GM18873 (cell line): Measurements from ENCODE around the gene MST1.

Source experiments
- ATAC-seq: cut with Tn5 transposase; IDR thresholded peaks from one replicate; pipeline ENCODE4 v1.9.1; 2021; ENCODE audit warnings: mild to moderate bottlenecking, moderate library complexity, moderate number of reproducible peaks; ENCODE audit not compliant: unreplicated experiment, low FRiP score

MST1 gene

GRCh38 chr3:49659756-49660155 is 29.5 kb downstream of the MST1 start:
- ATAC-seq = no peak

- ATAC-seq = no peak
Measured at GRCh38 chr3:49658711-49659110, 30.6 kb downstream of the MST1 start.

- ATAC-seq = no peak
Measured at GRCh38 chr3:49657208-49657915, 31.9 kb downstream of the MST1 start.

- no peak for ATAC-seq
Measured at GRCh38 chr3:49656541-49657112, 32.6 kb downstream of the MST1 start.

- no peak for ATAC-seq
Measured at GRCh38 chr3:49655731-49656285, 33.5 kb downstream of the MST1 start.

- no peak for ATAC-seq
Measured at GRCh38 chr3:49654955-49655556, 34.2 kb downstream of the MST1 start.

- ATAC-seq = no peak
Measured at GRCh38 chr3:49654176-49654825, 35.0 kb downstream of the MST1 start.

GRCh38 chr3:49653621-49654020 is 35.7 kb downstream of the MST1 start:
- ATAC-seq = no peak

GRCh38 chr3:49652903-49653415 is 36.3 kb downstream of the MST1 start:
- no peak for ATAC-seq

- ATAC-seq = no peak
Measured at GRCh38 chr3:49652218-49652902, 36.9 kb downstream of the MST1 start.

GRCh38 chr3:49650637-49651036 is 38.6 kb downstream of the MST1 start:
- no peak for ATAC-seq

- ATAC-seq = no peak
Measured at GRCh38 chr3:49650177-49650576, 39.1 kb downstream of the MST1 start.

GRCh38 chr3:49649576-49649975 is 39.7 kb downstream of the MST1 start:
- no peak for ATAC-seq

- ATAC-seq = no peak
Measured at GRCh38 chr3:49648354-49649019, 40.8 kb downstream of the MST1 start.

GRCh38 chr3:49647741-49648140 is 41.5 kb downstream of the MST1 start:
- ATAC-seq = no peak

GRCh38 chr3:49646236-49646635 is 43.0 kb downstream of the MST1 start:
- ATAC-seq = no peak

GRCh38 chr3:49644684-49645083 is 44.6 kb downstream of the MST1 start:
- ATAC-seq = no peak

- no peak for ATAC-seq
Measured at GRCh38 chr3:49642708-49643145, 46.5 kb downstream of the MST1 start.

GRCh38 chr3:49641921-49642707 is 47.2 kb downstream of the MST1 start:
- no peak for ATAC-seq
